Subcutaneous abdominal adipose tissue (tissue), 5 donors: ENCODE results near the gene FAM83F.

Experiments
- H3K27ac ChIP-seq: one replicate; pipeline ENCODE4 v1.7.0; 2013; ENCODE audit warnings: low read depth, mild to moderate bottlenecking, inconsistent platforms, low read length, moderate library complexity
- H3K27me3 ChIP-seq, 5 donors: one replicate each; pipeline ENCODE4 v1.7.0; 2013; ENCODE audit warnings: low read length in 5 of 5, inconsistent platforms in 1 of 5; ENCODE audit not compliant: control insufficient read depth in 5 of 5, insufficient read depth in 4 of 5
- H3K36me3 ChIP-seq, 5 donors: one replicate each; pipeline ENCODE4 v1.7.0; 2013; ENCODE audit warnings: low read length in 5 of 5; ENCODE audit not compliant: control insufficient read depth in 5 of 5, insufficient read depth in 5 of 5
- H3K4me1 ChIP-seq, 5 donors: one replicate each; pipeline ENCODE4 v1.7.0; 2013; ENCODE audit warnings: low read length in 5 of 5, mild to moderate bottlenecking in 3 of 5, moderate library complexity in 1 of 5; ENCODE audit not compliant: control insufficient read depth in 5 of 5, insufficient read depth in 5 of 5
- H3K4me3 ChIP-seq, 5 donors: one replicate each; pipeline ENCODE4 v1.7.0; 2013; ENCODE audit warnings: low read length in 5 of 5, low read depth in 1 of 5
- H3K9ac ChIP-seq, 5 donors: one replicate each; pipeline ENCODE4 v1.7.0; 2013; ENCODE audit warnings: low read length in 5 of 5, mild to moderate bottlenecking in 4 of 5, moderate library complexity in 3 of 5
- H3K9me3 ChIP-seq, 5 donors: one replicate each; pipeline ENCODE4 v1.7.0; 2013; ENCODE audit warnings: low read length in 5 of 5; ENCODE audit not compliant: control insufficient read depth in 5 of 5
- donor health status: healthy.
- donor health status: healthy.
- donor health status: healthy.
- donor health status: healthy.
- donor health status: healthy.

FAM83F gene

GRCh38 chr22:39983346-39983745, 11.4 kb upstream of the FAM83F start:
- no peaks in the 10 kb centered on the region for H3K4me1 ChIP-seq
- H3K27me3 ChIP-seq = peaks cover 0 to 6% (median 0%) of the 10 kb centered on the region in 5 donors
- no peak overlapping the region for H3K9ac ChIP-seq
- no peaks in the 10 kb centered on the region for H3K36me3 ChIP-seq
- H3K4me3 ChIP-seq = no peak overlapping the region
- H3K9me3 ChIP-seq = no peaks in the 10 kb centered on the region
- no peak overlapping the region for H3K27ac ChIP-seq

DNA sequence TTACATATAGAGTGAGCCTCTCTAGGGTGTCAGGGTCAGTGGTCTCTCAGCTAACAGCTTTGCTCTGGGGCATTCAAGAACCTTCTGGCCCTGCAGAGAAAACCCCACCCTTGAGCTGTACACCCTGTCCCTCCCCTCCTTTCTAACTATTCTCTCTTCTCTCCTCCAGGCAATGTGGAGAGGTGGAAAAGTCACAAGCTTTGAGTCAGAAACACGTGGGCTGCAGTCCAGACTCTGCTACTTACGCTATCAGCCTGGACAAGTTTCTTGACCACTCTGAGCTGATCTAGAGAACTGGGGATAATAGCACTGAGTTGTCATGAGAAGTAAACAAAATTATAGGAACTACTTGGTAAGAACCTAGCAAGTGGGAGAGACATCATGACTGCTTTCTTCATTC, 10.7 kb upstream of the FAM83F start:
- H3K27me3 ChIP-seq = peaks cover 0 to 6% (median 0%) of the 10 kb centered on the region in 5 donors
- H3K9me3 ChIP-seq = no peaks in the 10 kb centered on the region

GRCh38 chr22:39984746-39985145, 10.0 kb upstream of the FAM83F start:
- no peaks in the 10 kb centered on the region for H3K4me1 ChIP-seq
- peaks cover 0 to 6% (median 0%) of the 10 kb centered on the region in 5 donors for H3K27me3 ChIP-seq

More for the DNA sequence above, 10.7 kb upstream of the FAM83F start:
- Histone ChIP-seq H3K4me1 (no peaks in the 10 kb centered on the region), H3K9ac (no peak overlapping the region), H3K4me3 (no peak overlapping the region), H3K36me3 (no peaks in the 10 kb centered on the region), H3K27ac (no peak overlapping the region)

GRCh38 chr22:39985383-39986035, 9.2 kb upstream of the FAM83F start:
- no peaks in the 10 kb centered on the region for H3K9me3 ChIP-seq
- no peak overlapping the region for H3K4me3 ChIP-seq
- peaks cover 0 to 6% (median 0%) of the 10 kb centered on the region in 5 donors for H3K27me3 ChIP-seq
- H3K4me1 ChIP-seq = no peaks in the 10 kb centered on the region
- H3K36me3 ChIP-seq = no peaks in the 10 kb centered on the region
- no peak overlapping the region for H3K27ac ChIP-seq
- H3K9ac ChIP-seq = no peak overlapping the region

More at GRCh38 chr22:39984746-39985145, 10.0 kb upstream of the FAM83F start:
- Histone ChIP-seq H3K4me3 (no peak overlapping the region), H3K27ac (no peak overlapping the region), H3K36me3 (no peaks in the 10 kb centered on the region), H3K9me3 (no peaks in the 10 kb centered on the region), H3K9ac (no peak overlapping the region)

- Histone ChIP-seq H3K36me3 (no peaks in the 10 kb centered on the region), H3K27me3 (peaks cover 0 to 6% (median 0%) of the 10 kb centered on the region in 5 donors), H3K4me3 (no peak overlapping the region), H3K27ac (no peak overlapping the region), H3K9me3 (no peaks in the 10 kb centered on the region), H3K4me1 (peaks cover 0 to 8% (median 6%) of the 10 kb centered on the region in 5 donors), H3K9ac (no peak overlapping the region)
Measured at GRCh38 chr22:39988386-39989114, 6.2 kb upstream of the FAM83F start.

DNA sequence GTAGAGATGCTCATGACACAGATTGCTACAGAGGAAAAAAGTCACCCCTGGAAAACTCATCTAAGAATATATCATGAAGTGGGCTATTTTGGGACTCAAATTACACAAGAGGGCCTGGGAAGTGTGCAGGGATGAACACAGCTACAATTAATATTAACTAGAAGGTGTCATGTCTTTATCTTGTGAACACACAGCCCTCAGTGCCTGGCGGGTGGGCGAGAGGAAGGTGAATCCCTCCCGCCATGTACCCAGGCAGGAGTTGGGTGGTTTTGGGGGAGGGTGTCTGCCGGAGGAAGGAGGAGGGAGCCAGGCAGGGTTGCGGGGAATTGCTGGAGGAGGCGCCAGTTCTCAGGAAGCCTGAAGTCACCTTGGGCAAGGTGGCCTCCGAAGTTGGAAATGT, 5.1 kb upstream of the FAM83F start:
- no peak overlapping the region for H3K9ac ChIP-seq
- H3K27ac ChIP-seq = no peak overlapping the region
- H3K36me3 ChIP-seq = no peaks in the 10 kb centered on the region
- H3K4me1 ChIP-seq = peaks cover 0 to 12% (median 9%) of the 10 kb centered on the region in 5 donors
- peaks cover 0 to 6% (median 0%) of the 10 kb centered on the region in 5 donors for H3K27me3 ChIP-seq
- H3K4me3 ChIP-seq = no peak overlapping the region
- no peaks in the 10 kb centered on the region for H3K9me3 ChIP-seq

GRCh38 chr22:39990686-39991085, 4.1 kb upstream of the FAM83F start:
- Histone ChIP-seq H3K27ac (no peak overlapping the region), H3K9ac (no peak overlapping the region), H3K36me3 (no peaks in the 10 kb centered on the region), H3K4me3 (no peak overlapping the region), H3K27me3 (peaks cover 0 to 2% (median 0%) of the 10 kb centered on the region in 5 donors), H3K9me3 (no peaks in the 10 kb centered on the region), H3K4me1 (peaks cover 0 to 17% (median 12%) of the 10 kb centered on the region in 5 donors)

GRCh38 chr22:39991159-39991860, 3.4 kb upstream of the FAM83F start:
- no peak overlapping the region for H3K9ac ChIP-seq
- no peaks in the 10 kb centered on the region for H3K36me3 ChIP-seq
- peaks cover 0 to 20% (median 16%) of the 10 kb centered on the region in 5 donors for H3K4me1 ChIP-seq
- H3K9me3 ChIP-seq = no peaks in the 10 kb centered on the region
- H3K4me3 ChIP-seq = no peak overlapping the region
- no peak overlapping the region for H3K27ac ChIP-seq
- peaks cover 0 to 2% (median 0%) of the 10 kb centered on the region in 5 donors for H3K27me3 ChIP-seq

DNA sequence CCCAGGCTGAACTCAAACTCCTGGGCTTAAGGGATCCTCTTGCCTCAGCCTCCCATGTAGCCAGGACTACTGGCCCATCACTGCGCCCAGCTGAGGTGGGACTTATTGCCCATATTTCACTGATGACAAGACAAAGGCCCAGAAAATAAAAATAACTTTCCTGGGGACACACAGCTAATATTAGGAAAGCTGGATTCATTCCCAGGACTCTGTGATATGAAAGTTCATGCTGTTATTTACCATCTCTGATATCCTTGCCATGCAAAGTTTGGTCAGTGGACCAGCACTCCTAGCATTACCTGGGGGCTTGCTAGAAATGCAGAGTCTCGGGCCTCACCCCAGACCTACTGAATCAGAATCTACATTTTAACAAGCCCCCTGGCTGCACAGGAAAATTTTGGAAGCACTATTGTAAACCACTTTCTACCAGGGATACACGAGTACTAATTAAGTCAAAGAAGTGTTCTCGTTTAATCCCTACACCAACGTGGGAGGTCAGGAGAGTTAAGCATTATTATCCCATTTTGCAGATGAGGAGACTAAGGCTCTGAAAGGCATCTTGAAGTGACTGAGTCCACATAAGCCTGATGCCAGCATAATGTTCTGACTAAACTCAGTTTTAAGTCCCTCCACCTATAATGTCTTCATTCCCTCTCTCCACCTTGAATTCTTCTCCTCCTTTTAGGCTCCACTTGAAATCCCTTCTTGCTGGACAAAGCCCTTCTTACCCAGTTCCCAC, 2.5 kb upstream of the FAM83F start:
- no peaks in the 10 kb centered on the region for H3K36me3 ChIP-seq
- peaks cover 0 to 27% (median 20%) of the 10 kb centered on the region in 5 donors for H3K4me1 ChIP-seq
- no peak overlapping the region for H3K9ac ChIP-seq
- no peak overlapping the region for H3K4me3 ChIP-seq
- no peak overlapping the region for H3K27ac ChIP-seq
- peaks cover 0 to 2% (median 0%) of the 10 kb centered on the region in 5 donors for H3K27me3 ChIP-seq
- no peaks in the 10 kb centered on the region for H3K9me3 ChIP-seq
